Panc1 (cell line): Measurements from ENCODE around the gene EEF1AKMT1. TPM values are rescaled to one million over a fixed set of nuclear protein-coding genes. Genes with fewer than 3 reads are reported as not detected.

Experiments
- ATAC-seq: fragments of 200-7000 bp; cut with Tn5 transposase; 2 replicates; pipeline ENCODE4 v1.9.1; 2020; ENCODE audit warnings: mild to moderate bottlenecking, moderate library complexity
- BruUV-seq: library from RNA; stranded (reverse); fragments of 400-500 nt; replicated peaks from 2 replicates; lab custom pipeline; 2021; lab: Mats Ljungman, UMichigan
- CTCF ChIA-PET: fragments of 300-600 bp; sonication (Branson Sonifier 250); formaldehyde crosslinking; loops from one replicate; lab custom pipeline; 2022; ENCODE audit warnings: antibody characterized with exemption; lab: Charles Lee
- POLR2A ChIA-PET: fragments of 300-600 bp; sonication (Branson Sonifier 250); formaldehyde crosslinking; loops from one replicate; lab custom pipeline; 2022; ENCODE audit warnings: antibody characterized with exemption; lab: Charles Lee
- DNase-seq: peaks from one replicate; pipeline ENCODE4 v3.0.0-alpha.2; 2010; ENCODE audit warnings: low read depth, low spot score
- H3K27ac ChIP-seq: 2 replicates; pipeline ENCODE4 v1.5.1; 2011; ENCODE audit warnings: mild to moderate bottlenecking, low read length, inconsistent platforms
- H3K27me3 ChIP-seq: fragments of 200-500 bp; sonication (Bioruptor generic); 2 replicates; pipeline ENCODE4 v1.6.0; 2014; ENCODE audit warnings: low read length, inconsistent platforms; ENCODE audit not compliant: control insufficient read depth, insufficient read depth
- H3K36me3 ChIP-seq: fragments of 200-500 bp; sonication (Bioruptor generic); 2 replicates; pipeline ENCODE4 v1.5.1; 2014; ENCODE audit warnings: inconsistent platforms, mild to moderate bottlenecking, low read length, moderate library complexity; ENCODE audit not compliant: control insufficient read depth, insufficient read depth
- H3K4me1 ChIP-seq: 2 replicates; pipeline ENCODE4 v1.5.1; 2011; ENCODE audit warnings: inconsistent platforms, mild to moderate bottlenecking, low read length, moderate library complexity; ENCODE audit not compliant: control insufficient read depth, insufficient read depth
- H3K4me3 ChIP-seq, 2 experiments: 2 replicates each; pipeline ENCODE4 v1.5.1; 2011 to 2012; ENCODE audit warnings: low read depth in 2 of 2, low read length in 2 of 2, mild to moderate bottlenecking in 2 of 2, inconsistent platforms in 1 of 2, moderate library complexity in 1 of 2
- H3K9me3 ChIP-seq: fragments of 200-500 bp; sonication (Bioruptor generic); 2 replicates; pipeline ENCODE4 v1.5.1; 2014; ENCODE audit warnings: low read depth, mild to moderate bottlenecking, inconsistent platforms, low read length, moderate library complexity; ENCODE audit not compliant: control insufficient read depth, insufficient read depth
- CTCF ChIP-seq: fragments of 450-650 bp; IDR thresholded peaks from 2 replicates; pipeline ENCODE4 v1.5.1; 2017; ENCODE audit warnings: mild to moderate bottlenecking
- POLR2AphosphoS5 ChIP-seq: IDR thresholded peaks from 2 replicates; pipeline ENCODE4 v1.6.1; 2012; ENCODE audit warnings: mild to moderate bottlenecking, low read depth, low read length, moderate library complexity
- REST ChIP-seq, 2 experiments: IDR thresholded peaks; 2 replicates each; pipeline ENCODE4 v1.6.1; 2011 to 2012; ENCODE audit warnings: low read depth in 2 of 2, control low read depth in 1 of 2, low read length in 1 of 2, mild to moderate bottlenecking in 1 of 2, moderate library complexity in 1 of 2; ENCODE audit not compliant: insufficient read depth in 1 of 2
- SIN3A ChIP-seq: IDR thresholded peaks from 2 replicates; pipeline ENCODE4 v1.6.1; 2012; ENCODE audit warnings: low read depth, mild to moderate bottlenecking, low read length, moderate library complexity, borderline replicate concordance; ENCODE audit not compliant: insufficient read depth
- TCF7L2 ChIP-seq: IDR thresholded peaks from 2 replicates; pipeline ENCODE4 v1.6.1; 2011; ENCODE audit warnings: mild to moderate bottlenecking, low read depth, low read length, inconsistent platforms
- in situ Hi-C: cut with HindIII; loops from 2 replicates; pipeline ENCODE4 v1.10.0; 2016; ENCODE audit warnings: low sequenced_read_pairs, low pct_unique_long_range_greater_than_20kb
- intact Hi-C: fragments of 100-400 bp; cut with micrococcal nuclease; formaldehyde crosslinking; loops from one replicate; pipeline ENCODE4 v1.10.0; 2022; ENCODE audit not compliant: unreplicated experiment
- total RNA-seq: library from RNA; stranded (reverse); gene quantifications from one replicate; pipeline ENCODE4 v1.2.1, GENCODE V29; 2021; ENCODE audit not compliant: unreplicated experiment

EEF1AKMT1 gene
- total RNA-seq, 1 experiment from 2014 or later = 5.4 TPM

GRCh38 chr13:20701461-20701860 lies 72.3 kb downstream of the EEF1AKMT1 start:
- ChIA-PET POLR2A (no interaction called here), CTCF (no interaction called here)
- Histone ChIP-seq H3K4me3 (no peak overlapping the region), H3K36me3 (no peaks in the 10 kb centered on the region), H3K27ac (no peak overlapping the region), H3K9me3 (no peaks in the 10 kb centered on the region), H3K4me1 (no peaks in the 10 kb centered on the region; the same call in 1 of the 2 replicates), H3K27me3 (peaks cover 3% of the 10 kb centered on the region; the same call in 1 of the 2 replicates)
- DNase-seq (no peak), ATAC-seq (no peak)
- no TSS peak for BruUV-seq
- TF ChIP-seq POLR2AphosphoS5 (no peak), CTCF (no peak), TCF7L2 (no peak), SIN3A (no peak), REST (IDR thresholded peaks at IDR 0.05; ENCODE audit: insufficient read depth in 1 of 2, low read depth in 2 of 2, low read length in 1 of 2) (no peak)
- in situ Hi-C loops = no loop called here
- intact Hi-C loops = loop anchor here (5.0 kb wide), 1 partner anchor 204 kb away; no protein-coding TSS in a partner anchor

- ChIA-PET POLR2A (no interaction called here), CTCF (no interaction called here)
- Histone ChIP-seq H3K36me3 (no peaks in the 10 kb centered on the region), H3K27me3 (peaks cover 3% of the 10 kb centered on the region; the same call in 1 of the 2 replicates), H3K4me3 (no peak overlapping the region), H3K4me1 (no peaks in the 10 kb centered on the region; the same call in 1 of the 2 replicates), H3K9me3 (no peaks in the 10 kb centered on the region), H3K27ac (no peak overlapping the region)
- in situ Hi-C loops = no loop called here
- no peak for TF ChIP-seq CTCF
- TF ChIP-seq POLR2AphosphoS5 = no peak
- TF ChIP-seq SIN3A = no peak
- no peak for TF ChIP-seq TCF7L2
- no peak for TF ChIP-seq REST (IDR thresholded peaks at IDR 0.05; ENCODE audit: insufficient read depth in 1 of 2, low read depth in 2 of 2, low read length in 1 of 2)
- intact Hi-C loops = loop anchor here (5.0 kb wide), 1 partner anchor 203 kb away; no protein-coding TSS in a partner anchor
- ATAC-seq (no peak), DNase-seq (no peak)
- BruUV-seq = no TSS peak
Measured at GRCh38 chr13:20700288-20700687, 73.5 kb downstream of the EEF1AKMT1 start.
